Hepatocyte (in vitro differentiated cells): ENCODE data around the gene MCF2L.

ENCODE experiments used
- CTCF ChIP-seq: fragments of 200-600 bp; sonication (generic); IDR thresholded peaks from 2 replicates; pipeline ENCODE4 v1.5.1; 2016; ENCODE audit warnings: antibody characterized with exemption, mild to moderate bottlenecking; ENCODE audit not compliant: poor library complexity
- EZH2phosphoT487 ChIP-seq: fragments of 200-600 bp; sonication (generic); IDR thresholded peaks from one replicate; pipeline ENCODE4 v1.6.1; 2018; ENCODE audit warnings: antibody characterized with exemption, mild to moderate bottlenecking, low read depth, moderate library complexity; ENCODE audit not compliant: unreplicated experiment, severe bottlenecking

GRCh38 chr13:113092776-113093579, 124.0 kb downstream of the MCF2L start:
- TF ChIP-seq CTCF (no peak), EZH2phosphoT487 (no peak)
